HepG2 (cell line): Measurements from ENCODE around the gene POLR1G. TPM values are rescaled to one million over a fixed set of nuclear protein-coding genes. Genes with fewer than 3 reads are reported as not detected.

Experiments
- BORCS8-MEF2B ChIP-seq: sonication (generic); formaldehyde crosslinking; IDR thresholded peaks from 2 replicates; pipeline ENCODE4 v1.8.0; 2022; ENCODE audit warnings: mild to moderate bottlenecking, missing genetic modification reagents
- CEBPB ChIP-seq: IDR thresholded peaks from 2 replicates; pipeline ENCODE4 v1.6.1; 2011; ENCODE audit warnings: low read depth, low read length, improper control_type of control experiment, borderline replicate concordance
- FOSL2 ChIP-seq: sonication (generic); formaldehyde crosslinking; IDR thresholded peaks from 2 replicates; pipeline ENCODE4 v1.4.0; 2020; ENCODE audit warnings: missing genetic modification reagents
- GLI4 ChIP-seq: sonication (generic); formaldehyde crosslinking; IDR thresholded peaks from 2 replicates; pipeline ENCODE4 v1.5.1; 2020; ENCODE audit warnings: missing genetic modification reagents, mild to moderate bottlenecking, moderate library complexity, borderline replicate concordance
- GZF1 ChIP-seq: sonication (generic); formaldehyde crosslinking; IDR thresholded peaks from 2 replicates; pipeline ENCODE4 v1.5.1; 2020; ENCODE audit warnings: mild to moderate bottlenecking, missing genetic modification reagents
- JUNB ChIP-seq: sonication (generic); formaldehyde crosslinking; IDR thresholded peaks from 2 replicates; pipeline ENCODE4 v1.8.0; 2022; ENCODE audit warnings: missing genetic modification reagents, mild to moderate bottlenecking, borderline replicate concordance
- KDM2A ChIP-seq: sonication (generic); formaldehyde crosslinking; IDR thresholded peaks from 2 replicates; pipeline ENCODE4 v1.4.0; 2020; ENCODE audit warnings: low read depth, missing genetic modification reagents, borderline replicate concordance
- NFIC ChIP-seq: IDR thresholded peaks from 2 replicates; pipeline ENCODE4 v1.6.1; 2012; ENCODE audit warnings: mild to moderate bottlenecking, low read length, inconsistent platforms
- NFKB2 ChIP-seq: sonication (generic); formaldehyde crosslinking; IDR thresholded peaks from 2 replicates; pipeline ENCODE4 v1.4.0; 2020; ENCODE audit warnings: missing genetic modification reagents, borderline replicate concordance
- NR0B2 ChIP-seq: sonication (generic); formaldehyde crosslinking; IDR thresholded peaks from 2 replicates; pipeline ENCODE4 v1.4.0; 2020; ENCODE audit warnings: mild to moderate bottlenecking, missing genetic modification reagents
- NR2F2 ChIP-seq: IDR thresholded peaks from 2 replicates; pipeline ENCODE4 v1.6.1; 2012; ENCODE audit warnings: low read depth, inconsistent platforms, borderline replicate concordance
- PAX8 ChIP-seq: sonication (generic); formaldehyde crosslinking; IDR thresholded peaks from 2 replicates; pipeline ENCODE4 v1.8.0; 2022; ENCODE audit warnings: mild to moderate bottlenecking, missing genetic modification reagents, borderline replicate concordance
- RBFOX2 ChIP-seq: fragments of 200-400 bp; formaldehyde crosslinking; IDR thresholded peaks from 2 replicates; pipeline ENCODE4 v1.6.1; 2017; ENCODE audit warnings: low read depth, mild to moderate bottlenecking, low read length
- TBX3 ChIP-seq: fragments of 450-650 bp; IDR thresholded peaks from 2 replicates; pipeline ENCODE4 v1.6.1; 2017; ENCODE audit warnings: antibody characterized with exemption, mild to moderate bottlenecking, inconsistent platforms, borderline replicate concordance
- THAP11 ChIP-seq: IDR thresholded peaks from 2 replicates; pipeline ENCODE4 v1.6.1; 2016; ENCODE audit warnings: missing biosample characterization, missing genetic modification reagents
- ZEB1 ChIP-seq: IDR thresholded peaks from 2 replicates; pipeline ENCODE4 v1.6.1; 2012; ENCODE audit warnings: mild to moderate bottlenecking, low read depth, inconsistent platforms; ENCODE audit not compliant: insufficient replicate concordance
- ZNF251 ChIP-seq: sonication (generic); formaldehyde crosslinking; IDR thresholded peaks from 2 replicates; pipeline ENCODE4 v1.9.0; 2021; ENCODE audit warnings: mild to moderate bottlenecking, missing genetic modification reagents
- ZSCAN29 ChIP-seq: sonication (generic); formaldehyde crosslinking; conservative IDR thresholded peaks from 2 replicates; pipeline ENCODE4 v1.4.0; 2020; ENCODE audit warnings: mild to moderate bottlenecking, missing genetic modification reagents
- polyA plus RNA-seq, 8 experiments: library from polyadenylated mRNA; depleted of rRNA in 3 of 8; stranded (reverse) in 7 of 8; unstranded in 1 of 8; fragments of >200 nt; fragmentation: Illumina TruSeq in 4 of 8; extraction: Trizol in 4 of 8; gene quantifications; 2 replicates each; pipeline versions ENCODE4 v1.2.1 to v1.2.3, GENCODE V29; 2011 to 2016; ENCODE audit warnings: low read depth in 4 of 8, missing spikeins in 1 of 8, mixed read lengths in 1 of 8; ENCODE audit not compliant: insufficient read depth in 1 of 8
- total RNA-seq, 5 experiments: library from RNA; depleted of rRNA; stranded (reverse); fragments of >200 nt; fragmentation: Illumina TruSeq; extraction: Trizol; gene quantifications; 2 replicates each; pipeline ENCODE4 v1.2.3, GENCODE V29; 2016; ENCODE audit warnings: low read depth in 1 of 5
- TF ChIP-seq, protein P1 (sequence below): sonication (generic); formaldehyde crosslinking; IDR thresholded peaks from 2 replicates; pipeline ENCODE4 v1.5.0; 2020; ENCODE audit warnings: mild to moderate bottlenecking, missing genetic modification reagents, borderline replicate concordance
- TF ChIP-seq, protein P2 (sequence below): conservative IDR thresholded peaks from 2 replicates; pipeline ENCODE4 v1.6.1; 2018; ENCODE audit warnings: missing genetic modification reagents
- TF ChIP-seq, protein P3 (sequence below): sonication (generic); formaldehyde crosslinking; conservative IDR thresholded peaks from 2 replicates; pipeline ENCODE4 v1.4.0; 2020; ENCODE audit warnings: mild to moderate bottlenecking, missing genetic modification reagents, moderate library complexity

Gene POLR1G
- total and polyA plus RNA-seq, 2 of the 13 experiments (the other 11 are each of a cell fraction or from before 2014, with no cell fraction given), result 3.5 to 20.8 TPM

- TF ChIP-seq, protein P1, sequence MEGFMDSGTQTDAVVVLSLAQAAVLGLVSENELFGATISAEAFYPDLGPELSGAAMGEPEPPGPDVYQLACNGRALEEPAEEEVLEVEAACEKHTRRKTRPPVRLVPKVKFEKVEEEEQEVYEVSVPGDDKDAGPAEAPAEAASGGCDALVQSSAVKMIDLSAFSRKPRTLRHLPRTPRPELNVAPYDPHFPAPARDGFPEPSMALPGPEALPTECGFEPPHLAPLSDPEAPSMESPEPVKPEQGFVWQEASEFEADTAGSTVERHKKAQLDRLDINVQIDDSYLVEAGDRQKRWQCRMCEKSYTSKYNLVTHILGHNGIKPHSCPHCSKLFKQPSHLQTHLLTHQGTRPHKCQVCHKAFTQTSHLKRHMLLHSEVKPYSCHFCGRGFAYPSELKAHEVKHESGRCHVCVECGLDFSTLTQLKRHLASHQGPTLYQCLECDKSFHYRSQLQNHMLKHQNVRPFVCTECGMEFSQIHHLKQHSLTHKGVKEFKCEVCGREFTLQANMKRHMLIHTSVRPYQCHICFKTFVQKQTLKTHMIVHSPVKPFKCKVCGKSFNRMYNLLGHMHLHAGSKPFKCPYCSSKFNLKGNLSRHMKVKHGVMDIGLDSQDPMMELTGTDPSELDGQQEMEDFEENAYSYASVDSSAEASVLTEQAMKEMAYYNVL, result 0 out of 2 replicates have a peak, but pooled peaks have one; percentile 41
- peak; percentile 52 for TF ChIP-seq ZEB1
- TF ChIP-seq FOSL2 (CRISPR knock-in tag), result peak; percentile 51; the same call in 1 of the 2 replicates
- TF ChIP-seq ZSCAN29 (CRISPR knock-in tag), result no peak
- TF ChIP-seq KDM2A (CRISPR knock-in tag), result peak; percentile 70
- 0 out of 2 replicates have a peak, but pooled peaks have one; percentile 69 for TF ChIP-seq GZF1
- TF ChIP-seq, protein P2, sequence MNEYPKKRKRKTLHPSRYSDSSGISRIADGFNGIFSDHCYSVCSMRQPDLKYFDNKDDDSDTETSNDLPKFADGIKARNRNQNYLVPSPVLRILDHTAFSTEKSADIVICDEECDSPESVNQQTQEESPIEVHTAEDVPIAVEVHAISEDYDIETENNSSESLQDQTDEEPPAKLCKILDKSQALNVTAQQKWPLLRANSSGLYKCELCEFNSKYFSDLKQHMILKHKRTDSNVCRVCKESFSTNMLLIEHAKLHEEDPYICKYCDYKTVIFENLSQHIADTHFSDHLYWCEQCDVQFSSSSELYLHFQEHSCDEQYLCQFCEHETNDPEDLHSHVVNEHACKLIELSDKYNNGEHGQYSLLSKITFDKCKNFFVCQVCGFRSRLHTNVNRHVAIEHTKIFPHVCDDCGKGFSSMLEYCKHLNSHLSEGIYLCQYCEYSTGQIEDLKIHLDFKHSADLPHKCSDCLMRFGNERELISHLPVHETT (CRISPR knock-in tag), result 0 out of 2 replicates have a peak, but pooled peaks have one; percentile 25
- peak; percentile 46 for TF ChIP-seq BORCS8-MEF2B
- TF ChIP-seq GLI4 (CRISPR knock-in tag), result no peak
- TF ChIP-seq NR2F2, result 0 out of 2 replicates have a peak, but pooled peaks have one; percentile 53
- TF ChIP-seq THAP11 (CRISPR knock-in tag), result peak; percentile 92
- TF ChIP-seq NR0B2 (CRISPR knock-in tag), result peak; percentile 98
- peak; percentile 52; the same call in 1 of the 2 replicates for TF ChIP-seq NFKB2 (CRISPR knock-in tag)
- TF ChIP-seq TBX3, result peak; percentile 56; the same call in 1 of the 2 replicates
- TF ChIP-seq NFIC, result 0 out of 2 replicates have a peak, but pooled peaks have one; percentile 32
- 0 out of 2 replicates have a peak, but pooled peaks have one; percentile 50 for TF ChIP-seq ZNF251
- no peak for TF ChIP-seq CEBPB
- TF ChIP-seq, protein P3, sequence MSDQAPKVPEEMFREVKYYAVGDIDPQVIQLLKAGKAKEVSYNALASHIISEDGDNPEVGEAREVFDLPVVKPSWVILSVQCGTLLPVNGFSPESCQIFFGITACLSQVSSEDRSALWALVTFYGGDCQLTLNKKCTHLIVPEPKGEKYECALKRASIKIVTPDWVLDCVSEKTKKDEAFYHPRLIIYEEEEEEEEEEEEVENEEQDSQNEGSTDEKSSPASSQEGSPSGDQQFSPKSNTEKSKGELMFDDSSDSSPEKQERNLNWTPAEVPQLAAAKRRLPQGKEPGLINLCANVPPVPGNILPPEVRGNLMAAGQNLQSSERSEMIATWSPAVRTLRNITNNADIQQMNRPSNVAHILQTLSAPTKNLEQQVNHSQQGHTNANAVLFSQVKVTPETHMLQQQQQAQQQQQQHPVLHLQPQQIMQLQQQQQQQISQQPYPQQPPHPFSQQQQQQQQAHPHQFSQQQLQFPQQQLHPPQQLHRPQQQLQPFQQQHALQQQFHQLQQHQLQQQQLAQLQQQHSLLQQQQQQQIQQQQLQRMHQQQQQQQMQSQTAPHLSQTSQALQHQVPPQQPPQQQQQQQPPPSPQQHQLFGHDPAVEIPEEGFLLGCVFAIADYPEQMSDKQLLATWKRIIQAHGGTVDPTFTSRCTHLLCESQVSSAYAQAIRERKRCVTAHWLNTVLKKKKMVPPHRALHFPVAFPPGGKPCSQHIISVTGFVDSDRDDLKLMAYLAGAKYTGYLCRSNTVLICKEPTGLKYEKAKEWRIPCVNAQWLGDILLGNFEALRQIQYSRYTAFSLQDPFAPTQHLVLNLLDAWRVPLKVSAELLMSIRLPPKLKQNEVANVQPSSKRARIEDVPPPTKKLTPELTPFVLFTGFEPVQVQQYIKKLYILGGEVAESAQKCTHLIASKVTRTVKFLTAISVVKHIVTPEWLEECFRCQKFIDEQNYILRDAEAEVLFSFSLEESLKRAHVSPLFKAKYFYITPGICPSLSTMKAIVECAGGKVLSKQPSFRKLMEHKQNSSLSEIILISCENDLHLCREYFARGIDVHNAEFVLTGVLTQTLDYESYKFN, result peak; percentile 44; the same call in 1 of the 2 replicates
- TF ChIP-seq RBFOX2, result peak; percentile 76
- TF ChIP-seq PAX8 (CRISPR knock-in tag), result 0 out of 2 replicates have a peak, but pooled peaks have one; percentile 57
- 0 out of 2 replicates have a peak, but pooled peaks have one; percentile 41 for TF ChIP-seq JUNB
Observed at GRCh38 chr19:45406226-45407090, at the start of gene POLR1G (continued).
